Astrocyte of the cerebellum (primary cell): Measurements from ENCODE around the gene TCF4.

Experiments used
- DNase-seq: peaks from one replicate; pipeline ENCODE4 v3.0.0-alpha.2; 2011; ENCODE audit warnings: low read depth
- H3K4me3 ChIP-seq: 2 replicates; pipeline ENCODE4 v1.5.1; 2011; ENCODE audit warnings: mild to moderate bottlenecking, low read depth, low read length, moderate library complexity
- in situ Hi-C: cut with HindIII; loops from 2 replicates; pipeline ENCODE4 v1.10.0; 2017; ENCODE audit warnings: low sequenced_read_pairs
- TF ChIP-seq, protein P1 (sequence below): IDR thresholded peaks from 2 replicates; pipeline ENCODE4 v1.5.1; 2012; ENCODE audit warnings: low read length, low read depth, moderate library complexity, mild to moderate bottlenecking; ENCODE audit errors: missing control alignments

The TCF4 gene

DNA sequence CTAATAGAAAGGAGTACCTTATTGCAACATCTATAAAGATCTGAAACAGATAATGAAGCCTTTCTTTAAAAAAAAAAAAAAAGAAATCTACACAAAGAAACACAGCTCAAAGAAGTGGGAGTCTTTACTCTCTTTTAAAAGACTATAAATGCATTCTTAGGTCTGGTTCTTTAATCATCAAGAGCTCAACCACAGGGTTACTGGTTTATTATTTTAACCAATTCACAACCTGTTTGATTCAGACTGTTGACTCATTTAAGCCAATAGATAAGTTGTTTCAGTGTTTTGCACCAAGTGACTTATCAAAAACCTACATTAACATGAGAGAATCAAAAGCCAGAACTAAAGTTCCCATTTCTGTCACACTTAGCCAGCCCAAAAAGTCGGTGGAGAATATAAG, 93.1 kb downstream of the TCF4 start:
- no peak for DNase-seq
- in situ Hi-C loops = no loop called here
- TF ChIP-seq, protein P1, sequence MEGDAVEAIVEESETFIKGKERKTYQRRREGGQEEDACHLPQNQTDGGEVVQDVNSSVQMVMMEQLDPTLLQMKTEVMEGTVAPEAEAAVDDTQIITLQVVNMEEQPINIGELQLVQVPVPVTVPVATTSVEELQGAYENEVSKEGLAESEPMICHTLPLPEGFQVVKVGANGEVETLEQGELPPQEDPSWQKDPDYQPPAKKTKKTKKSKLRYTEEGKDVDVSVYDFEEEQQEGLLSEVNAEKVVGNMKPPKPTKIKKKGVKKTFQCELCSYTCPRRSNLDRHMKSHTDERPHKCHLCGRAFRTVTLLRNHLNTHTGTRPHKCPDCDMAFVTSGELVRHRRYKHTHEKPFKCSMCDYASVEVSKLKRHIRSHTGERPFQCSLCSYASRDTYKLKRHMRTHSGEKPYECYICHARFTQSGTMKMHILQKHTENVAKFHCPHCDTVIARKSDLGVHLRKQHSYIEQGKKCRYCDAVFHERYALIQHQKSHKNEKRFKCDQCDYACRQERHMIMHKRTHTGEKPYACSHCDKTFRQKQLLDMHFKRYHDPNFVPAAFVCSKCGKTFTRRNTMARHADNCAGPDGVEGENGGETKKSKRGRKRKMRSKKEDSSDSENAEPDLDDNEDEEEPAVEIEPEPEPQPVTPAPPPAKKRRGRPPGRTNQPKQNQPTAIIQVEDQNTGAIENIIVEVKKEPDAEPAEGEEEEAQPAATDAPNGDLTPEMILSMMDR = no peak
- H3K4me3 ChIP-seq = no peak overlapping the region

DNA sequence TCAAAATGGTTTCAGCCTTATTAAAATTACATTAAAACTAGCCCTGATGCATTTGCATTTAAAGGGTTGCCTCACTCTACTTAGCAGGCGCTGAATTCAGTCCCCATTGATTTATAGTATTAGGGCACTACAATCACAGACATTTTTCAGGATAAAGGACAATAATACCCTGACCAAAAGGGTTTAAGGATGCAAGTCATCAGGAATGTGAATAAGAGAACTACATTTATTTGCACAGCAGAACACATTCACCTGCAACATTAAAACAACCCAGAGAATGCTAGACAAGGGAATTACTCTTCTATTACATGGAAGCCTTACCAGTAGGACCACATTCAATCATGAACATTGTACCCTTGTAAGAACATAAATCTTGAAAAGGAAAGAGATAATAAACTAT, 93.6 kb downstream of the TCF4 start:
- TF ChIP-seq, protein P1 = no peak
- no peak for DNase-seq
- in situ Hi-C loops = no loop called here
- H3K4me3 ChIP-seq = no peak overlapping the region

DNA sequence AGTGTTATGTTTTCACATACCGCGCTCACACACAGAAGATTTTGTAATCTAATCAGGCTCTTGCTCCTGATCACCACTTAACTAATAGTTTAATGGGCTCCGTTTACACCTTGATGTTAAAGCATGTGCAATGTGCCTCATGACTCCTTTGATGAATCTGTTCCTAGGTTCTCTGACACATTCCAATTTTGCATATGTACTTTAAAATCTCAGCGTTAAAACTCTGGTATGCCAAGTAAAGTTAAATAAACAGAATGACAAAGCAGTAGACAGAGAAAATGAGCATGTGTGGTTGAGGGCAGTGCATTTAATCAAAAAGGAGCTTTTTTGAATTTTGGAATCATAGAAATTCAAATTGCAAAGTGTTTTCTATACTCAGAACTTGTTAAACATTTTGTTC, 96.4 kb downstream of the TCF4 start:
- in situ Hi-C loops = no loop called here
- H3K4me3 ChIP-seq = no peak overlapping the region
- TF ChIP-seq, protein P1 = no peak
- DNase-seq = no peak

DNA sequence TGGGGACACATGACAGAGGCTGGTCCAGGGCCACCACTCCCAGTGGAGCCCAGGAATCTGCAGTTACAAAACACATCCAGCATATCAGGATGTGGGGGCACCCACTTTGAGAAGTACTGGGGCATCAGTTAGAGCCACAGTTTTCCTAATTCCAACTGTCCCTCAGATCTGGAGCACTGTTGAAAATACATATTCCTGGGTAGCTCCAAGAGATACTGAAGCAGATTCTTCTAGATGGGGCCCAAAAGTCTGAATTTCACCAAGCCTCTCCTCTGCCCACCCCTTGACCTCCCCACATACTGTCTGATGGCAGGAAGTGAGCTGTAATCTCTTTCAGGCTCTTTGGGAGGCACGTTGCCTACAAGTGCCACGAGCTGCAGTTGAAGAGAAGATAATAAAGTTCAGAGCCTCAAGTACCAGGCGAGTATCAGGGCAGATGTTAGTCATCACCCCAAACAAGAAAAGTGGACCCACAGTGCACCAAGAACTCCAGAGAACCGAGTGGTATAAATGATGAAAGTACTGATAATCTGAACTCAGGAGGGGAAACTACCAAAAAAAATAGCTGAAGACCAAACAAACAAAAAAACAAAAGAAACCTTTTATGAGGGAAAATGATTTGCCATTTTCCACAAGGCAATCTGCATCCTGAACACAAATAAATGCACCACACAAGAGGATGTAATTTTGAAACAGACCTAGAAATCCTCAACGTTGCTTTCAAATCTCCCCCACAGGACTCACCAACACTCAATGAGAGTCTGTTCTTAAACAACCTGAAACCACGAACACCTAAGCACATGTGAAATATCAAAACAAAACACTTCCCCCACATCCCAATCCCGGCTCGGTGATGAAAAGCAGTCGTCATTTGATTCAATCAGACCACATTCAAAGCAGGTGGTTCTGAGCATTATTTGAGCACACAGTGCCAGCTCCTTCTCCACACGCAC, 98.7 kb downstream of the TCF4 start:
- no peak for DNase-seq
- in situ Hi-C loops = no loop called here
- TF ChIP-seq, protein P1 = no peak
- H3K4me3 ChIP-seq = no peak overlapping the region

DNA sequence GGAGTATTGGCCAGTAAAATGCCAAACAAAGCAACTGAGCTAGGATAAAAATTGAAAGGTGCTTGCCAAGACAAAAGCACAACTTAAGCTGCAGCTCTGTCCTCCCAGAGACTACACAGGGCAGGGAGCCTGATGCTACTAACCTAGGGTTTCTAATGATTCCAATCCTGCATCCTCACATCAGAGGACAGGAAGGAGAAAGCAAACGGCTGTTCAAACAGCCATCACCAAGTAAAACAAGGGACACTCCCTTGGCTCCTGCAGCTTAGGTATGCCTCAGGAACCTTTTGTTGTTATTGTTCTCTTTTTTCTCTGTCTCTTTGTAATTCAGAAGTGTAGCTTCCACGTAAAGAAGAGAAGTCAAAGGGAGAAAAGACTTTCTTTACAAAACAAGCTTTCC, 99.5 kb downstream of the TCF4 start:
- in situ Hi-C loops = no loop called here
- DNase-seq = no peak
- TF ChIP-seq, protein P1 = no peak
- H3K4me3 ChIP-seq = no peak overlapping the region

DNA sequence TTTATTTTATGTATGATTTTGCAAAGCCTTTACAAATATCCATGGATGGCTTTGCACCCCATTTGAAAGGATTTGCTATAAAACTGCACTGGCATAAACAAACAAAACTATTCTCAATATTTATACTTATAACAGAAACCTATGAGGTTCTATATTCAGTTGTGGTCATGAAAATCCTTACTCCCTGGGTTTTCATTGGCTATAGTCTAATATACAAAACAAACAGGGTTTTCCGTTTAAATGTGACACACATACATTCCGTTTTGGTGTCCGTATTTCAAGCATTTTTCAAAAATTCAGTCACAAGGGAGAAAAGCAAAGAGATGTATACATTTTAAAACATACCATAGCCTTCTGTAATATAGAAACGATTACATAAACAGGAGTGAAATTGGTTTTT, 100.0 kb downstream of the TCF4 start:
- no peak for DNase-seq
- no peak overlapping the region for H3K4me3 ChIP-seq
- in situ Hi-C loops = no loop called here
- TF ChIP-seq, protein P1 = no peak
